Measurements from ENCODE around the gene CALR3.

The CALR3 gene

DNA sequence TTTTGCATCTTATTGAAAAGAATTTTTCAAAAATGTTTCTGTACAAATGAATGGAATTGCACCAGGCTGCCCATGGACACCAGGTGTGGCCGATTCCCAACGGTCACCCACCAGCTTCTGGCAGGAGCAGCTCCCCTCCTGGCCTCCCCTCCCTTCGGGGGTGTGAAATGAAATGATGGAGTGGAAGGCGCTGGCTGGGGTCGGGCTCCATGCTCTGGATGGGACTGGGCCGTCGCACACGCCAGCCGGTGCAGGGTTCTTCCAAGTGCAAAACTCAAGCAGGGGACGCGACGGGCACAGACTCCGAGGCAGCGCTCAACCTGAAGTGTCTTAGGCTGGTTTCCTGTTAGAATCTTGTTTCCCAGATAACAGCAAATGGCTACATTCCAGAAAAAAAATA is 22.1 kb upstream of the CALR3 start:
- TF ChIP-seq, protein P1, sequence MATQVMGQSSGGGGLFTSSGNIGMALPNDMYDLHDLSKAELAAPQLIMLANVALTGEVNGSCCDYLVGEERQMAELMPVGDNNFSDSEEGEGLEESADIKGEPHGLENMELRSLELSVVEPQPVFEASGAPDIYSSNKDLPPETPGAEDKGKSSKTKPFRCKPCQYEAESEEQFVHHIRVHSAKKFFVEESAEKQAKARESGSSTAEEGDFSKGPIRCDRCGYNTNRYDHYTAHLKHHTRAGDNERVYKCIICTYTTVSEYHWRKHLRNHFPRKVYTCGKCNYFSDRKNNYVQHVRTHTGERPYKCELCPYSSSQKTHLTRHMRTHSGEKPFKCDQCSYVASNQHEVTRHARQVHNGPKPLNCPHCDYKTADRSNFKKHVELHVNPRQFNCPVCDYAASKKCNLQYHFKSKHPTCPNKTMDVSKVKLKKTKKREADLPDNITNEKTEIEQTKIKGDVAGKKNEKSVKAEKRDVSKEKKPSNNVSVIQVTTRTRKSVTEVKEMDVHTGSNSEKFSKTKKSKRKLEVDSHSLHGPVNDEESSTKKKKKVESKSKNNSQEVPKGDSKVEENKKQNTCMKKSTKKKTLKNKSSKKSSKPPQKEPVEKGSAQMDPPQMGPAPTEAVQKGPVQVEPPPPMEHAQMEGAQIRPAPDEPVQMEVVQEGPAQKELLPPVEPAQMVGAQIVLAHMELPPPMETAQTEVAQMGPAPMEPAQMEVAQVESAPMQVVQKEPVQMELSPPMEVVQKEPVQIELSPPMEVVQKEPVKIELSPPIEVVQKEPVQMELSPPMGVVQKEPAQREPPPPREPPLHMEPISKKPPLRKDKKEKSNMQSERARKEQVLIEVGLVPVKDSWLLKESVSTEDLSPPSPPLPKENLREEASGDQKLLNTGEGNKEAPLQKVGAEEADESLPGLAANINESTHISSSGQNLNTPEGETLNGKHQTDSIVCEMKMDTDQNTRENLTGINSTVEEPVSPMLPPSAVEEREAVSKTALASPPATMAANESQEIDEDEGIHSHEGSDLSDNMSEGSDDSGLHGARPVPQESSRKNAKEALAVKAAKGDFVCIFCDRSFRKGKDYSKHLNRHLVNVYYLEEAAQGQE (IDR thresholded peaks at IDR 0.05; ENCODE audit: low read depth), result no peak
- no peak for TF ChIP-seq EP300 (IDR thresholded peaks at IDR 0.05; ENCODE audit: borderline replicate concordance)
- no peak for TF ChIP-seq CEBPB (IDR thresholded peaks at IDR 0.05)
- TF ChIP-seq, protein P2, sequence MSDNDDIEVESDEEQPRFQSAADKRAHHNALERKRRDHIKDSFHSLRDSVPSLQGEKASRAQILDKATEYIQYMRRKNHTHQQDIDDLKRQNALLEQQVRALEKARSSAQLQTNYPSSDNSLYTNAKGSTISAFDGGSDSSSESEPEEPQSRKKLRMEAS (IDR thresholded peaks at IDR 0.05), result no peak
- TF ChIP-seq NFIC (IDR thresholded peaks at IDR 0.05), result no peak
- no peak for TF ChIP-seq CREB1 (IDR thresholded peaks at IDR 0.05; ENCODE audit: low read depth)
- TF ChIP-seq ZBTB7A (IDR thresholded peaks at IDR 0.05; ENCODE audit: low read depth), result no peak
- TF ChIP-seq YY1 (IDR thresholded peaks at IDR 0.05; ENCODE audit: low read depth), result no peak
- no peak for TF ChIP-seq TCF12 (IDR thresholded peaks at IDR 0.05; ENCODE audit: low read depth)
- no peak for TF ChIP-seq RAD21 (IDR thresholded peaks at IDR 0.05; ENCODE audit: low read depth)
- TF ChIP-seq, protein P3, sequence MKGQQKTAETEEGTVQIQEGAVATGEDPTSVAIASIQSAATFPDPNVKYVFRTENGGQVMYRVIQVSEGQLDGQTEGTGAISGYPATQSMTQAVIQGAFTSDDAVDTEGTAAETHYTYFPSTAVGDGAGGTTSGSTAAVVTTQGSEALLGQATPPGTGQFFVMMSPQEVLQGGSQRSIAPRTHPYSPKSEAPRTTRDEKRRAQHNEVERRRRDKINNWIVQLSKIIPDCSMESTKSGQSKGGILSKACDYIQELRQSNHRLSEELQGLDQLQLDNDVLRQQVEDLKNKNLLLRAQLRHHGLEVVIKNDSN (IDR thresholded peaks at IDR 0.05), result no peak
- TF ChIP-seq FOXM1 (IDR thresholded peaks at IDR 0.05; ENCODE audit: borderline replicate concordance, low read depth), result no peak
- TF ChIP-seq TAF1 (IDR thresholded peaks at IDR 0.05; ENCODE audit: low read depth), result no peak
- no peak for TF ChIP-seq TEAD4 (IDR thresholded peaks at IDR 0.05)

DNA sequence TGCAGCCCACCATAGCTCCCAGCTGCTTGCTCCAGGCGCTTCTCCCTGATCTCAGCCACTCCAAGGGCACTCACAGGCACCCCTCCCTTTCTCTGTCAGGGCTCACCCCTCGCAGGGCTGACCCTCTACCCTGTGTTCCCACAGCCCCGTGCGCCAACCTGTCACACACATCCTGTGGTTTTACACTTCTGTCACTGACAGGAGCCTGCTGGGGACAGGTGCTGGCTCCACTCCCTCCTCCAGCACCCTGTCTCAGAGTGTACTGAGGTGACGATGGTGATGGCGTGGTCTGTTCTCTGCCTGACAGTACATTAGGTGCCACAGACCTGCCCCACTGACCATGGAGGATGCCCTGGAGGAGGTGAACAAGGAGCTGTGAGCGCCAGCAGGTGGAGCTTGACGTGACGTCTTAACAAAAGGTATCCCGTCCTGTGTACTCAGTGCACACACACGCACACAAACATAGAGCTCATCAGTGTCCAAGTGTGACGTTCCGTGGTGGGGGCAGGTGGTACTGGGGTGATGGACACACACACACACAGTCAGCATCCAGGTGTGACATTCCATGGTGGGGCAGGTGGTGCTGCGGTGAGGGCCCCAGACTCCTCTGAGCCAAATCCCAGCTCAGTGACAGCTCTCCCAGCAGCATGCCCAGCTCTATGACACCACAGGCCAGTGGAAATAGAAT is 21.1 kb upstream of the CALR3 start:
- TF ChIP-seq YY1 (IDR thresholded peaks at IDR 0.05; ENCODE audit: low read depth) (no peak), FOXM1 (IDR thresholded peaks at IDR 0.05; ENCODE audit: borderline replicate concordance, low read depth) (no peak), ZBTB7A (IDR thresholded peaks at IDR 0.05; ENCODE audit: low read depth) (no peak), TAF1 (IDR thresholded peaks at IDR 0.05; ENCODE audit: low read depth) (no peak), EP300 (IDR thresholded peaks at IDR 0.05; ENCODE audit: borderline replicate concordance) (no peak), TEAD4 (IDR thresholded peaks at IDR 0.05) (no peak), EGR1 (IDR thresholded peaks at IDR 0.05) (no peak), TCF12 (IDR thresholded peaks at IDR 0.05; ENCODE audit: low read depth) (no peak), CREB1 (IDR thresholded peaks at IDR 0.05; ENCODE audit: low read depth) (no peak), NFIC (IDR thresholded peaks at IDR 0.05) (no peak), RAD21 (IDR thresholded peaks at IDR 0.05; ENCODE audit: low read depth) (no peak), CEBPB (IDR thresholded peaks at IDR 0.05) (no peak)
- TF ChIP-seq, protein P1 (IDR thresholded peaks at IDR 0.05; ENCODE audit: low read depth), result no peak
- TF ChIP-seq, protein P2 (IDR thresholded peaks at IDR 0.05), result no peak
- TF ChIP-seq, protein P3 (IDR thresholded peaks at IDR 0.05), result no peak

DNA sequence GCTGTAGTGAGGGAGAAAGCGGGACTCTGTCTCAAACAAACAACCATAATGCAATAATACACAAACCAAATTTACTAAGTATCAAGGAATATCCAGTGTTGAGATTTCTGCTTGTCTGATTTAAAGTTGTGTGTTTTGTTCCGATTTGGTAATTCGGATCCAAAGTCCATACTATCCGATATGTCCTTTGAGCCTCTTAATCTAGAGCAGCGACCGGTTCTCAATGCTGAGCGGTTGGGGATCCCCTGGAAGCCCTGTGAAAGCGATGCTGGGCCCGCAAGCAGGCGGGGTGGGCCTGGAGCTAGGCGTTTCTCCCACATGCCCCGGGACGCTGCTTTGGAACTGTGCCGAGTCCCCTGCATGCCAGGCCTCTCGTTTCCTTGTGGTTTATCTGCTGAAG is 20.4 kb upstream of the CALR3 start:
- TF ChIP-seq TCF12 (IDR thresholded peaks at IDR 0.05; ENCODE audit: low read depth) (no peak), CREB1 (IDR thresholded peaks at IDR 0.05; ENCODE audit: low read depth) (no peak), YY1 (IDR thresholded peaks at IDR 0.05; ENCODE audit: low read depth) (no peak), CEBPB (IDR thresholded peaks at IDR 0.05) (no peak), EGR1 (IDR thresholded peaks at IDR 0.05) (no peak), FOXM1 (IDR thresholded peaks at IDR 0.05; ENCODE audit: borderline replicate concordance, low read depth) (no peak), TEAD4 (IDR thresholded peaks at IDR 0.05) (no peak), EP300 (IDR thresholded peaks at IDR 0.05; ENCODE audit: borderline replicate concordance) (no peak), NFIC (IDR thresholded peaks at IDR 0.05) (no peak), TAF1 (IDR thresholded peaks at IDR 0.05; ENCODE audit: low read depth) (no peak), ZBTB7A (IDR thresholded peaks at IDR 0.05; ENCODE audit: low read depth) (no peak), RAD21 (IDR thresholded peaks at IDR 0.05; ENCODE audit: low read depth) (no peak)
- TF ChIP-seq, protein P3 (IDR thresholded peaks at IDR 0.05), result no peak
- TF ChIP-seq, protein P1 (IDR thresholded peaks at IDR 0.05; ENCODE audit: low read depth), result no peak
- TF ChIP-seq, protein P2 (IDR thresholded peaks at IDR 0.05), result no peak
